B cell (primary cell): ENCODE measurements around the gene SEMA3F.

Source experiments
- EZH2 ChIP-seq: IDR thresholded peaks from 2 replicates; pipeline ENCODE4 v1.6.1; 2012; ENCODE audit warnings: borderline replicate concordance, low read depth, mild to moderate bottlenecking, moderate library complexity, low read length; ENCODE audit not compliant: insufficient read depth, poor library complexity, severe bottlenecking
- TF ChIP-seq, protein P1 (sequence below): fragments of 200-600 bp; IDR thresholded peaks from one replicate; pipeline ENCODE4 v1.8.0; 2022; ENCODE audit warnings: antibody characterized with exemption, mild to moderate bottlenecking

DNA sequence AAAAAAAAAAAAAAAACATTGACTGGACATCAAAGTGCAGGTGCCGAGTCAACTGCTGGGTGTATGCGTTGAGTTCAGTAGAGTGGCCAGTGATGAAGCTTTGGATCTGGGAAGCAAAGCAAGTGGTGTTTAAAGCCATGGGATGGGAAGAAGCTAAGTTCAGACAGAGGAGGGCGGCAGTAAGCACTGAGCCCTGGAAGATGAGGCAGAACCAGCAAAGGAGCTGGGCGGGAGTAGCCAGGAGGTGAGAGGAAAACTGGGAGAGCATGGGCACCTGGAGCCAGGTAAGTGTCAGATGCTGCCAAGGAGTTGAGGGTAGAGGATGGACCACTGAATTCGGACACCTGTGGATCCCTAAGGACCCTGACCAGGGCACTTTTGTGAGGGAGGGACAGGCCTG lies 69.5 kb downstream of the SEMA3F start:
- TF ChIP-seq, protein P1, sequence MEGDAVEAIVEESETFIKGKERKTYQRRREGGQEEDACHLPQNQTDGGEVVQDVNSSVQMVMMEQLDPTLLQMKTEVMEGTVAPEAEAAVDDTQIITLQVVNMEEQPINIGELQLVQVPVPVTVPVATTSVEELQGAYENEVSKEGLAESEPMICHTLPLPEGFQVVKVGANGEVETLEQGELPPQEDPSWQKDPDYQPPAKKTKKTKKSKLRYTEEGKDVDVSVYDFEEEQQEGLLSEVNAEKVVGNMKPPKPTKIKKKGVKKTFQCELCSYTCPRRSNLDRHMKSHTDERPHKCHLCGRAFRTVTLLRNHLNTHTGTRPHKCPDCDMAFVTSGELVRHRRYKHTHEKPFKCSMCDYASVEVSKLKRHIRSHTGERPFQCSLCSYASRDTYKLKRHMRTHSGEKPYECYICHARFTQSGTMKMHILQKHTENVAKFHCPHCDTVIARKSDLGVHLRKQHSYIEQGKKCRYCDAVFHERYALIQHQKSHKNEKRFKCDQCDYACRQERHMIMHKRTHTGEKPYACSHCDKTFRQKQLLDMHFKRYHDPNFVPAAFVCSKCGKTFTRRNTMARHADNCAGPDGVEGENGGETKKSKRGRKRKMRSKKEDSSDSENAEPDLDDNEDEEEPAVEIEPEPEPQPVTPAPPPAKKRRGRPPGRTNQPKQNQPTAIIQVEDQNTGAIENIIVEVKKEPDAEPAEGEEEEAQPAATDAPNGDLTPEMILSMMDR: no peak
- TF ChIP-seq EZH2: no peak
